ENCODE results near the gene SEC16B.

The SEC16B gene

DNA sequence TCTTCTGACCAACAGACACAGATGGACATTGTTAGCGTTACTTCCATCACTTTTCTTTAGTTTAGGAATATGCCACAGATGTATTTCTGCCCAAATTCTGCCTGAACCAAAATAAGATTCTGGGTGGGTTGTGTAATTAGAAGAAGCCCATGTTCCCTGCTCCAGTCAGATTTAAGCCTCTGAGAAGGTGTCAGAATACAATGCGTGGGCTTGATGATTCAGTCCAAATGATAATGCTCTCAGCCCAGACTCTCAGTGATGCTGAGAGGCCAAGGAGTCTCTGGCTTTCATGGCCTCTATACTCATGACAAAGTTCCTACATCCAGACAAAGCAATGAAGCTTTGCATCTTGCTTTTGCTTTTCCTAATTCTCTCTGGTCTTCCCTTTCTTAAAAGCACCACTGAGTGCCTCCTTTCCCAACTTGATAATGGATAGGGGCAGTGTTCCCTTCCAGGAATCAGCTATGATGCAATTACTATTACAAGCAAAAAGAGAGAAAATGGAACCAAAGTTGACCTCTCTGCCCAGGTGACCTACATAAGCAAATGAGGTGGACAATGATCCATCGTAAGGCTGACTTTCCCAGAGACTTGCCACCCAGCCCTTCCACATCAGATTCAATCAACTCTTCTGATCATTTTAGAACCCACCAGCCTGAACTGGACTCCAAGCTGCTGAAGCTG is 8.8 kb downstream of the SEC16B start:
- Histone ChIP-seq H3K27me3 (ENCODE audit: control insufficient read depth in 5 of 5, insufficient read depth in 4 of 5, low read length in 5 of 5) (no peaks in the 10 kb centered on the region), H3K4me1 (ENCODE audit: control insufficient read depth in 5 of 5, insufficient read depth in 5 of 5, low read length in 5 of 5) (no peaks in the 10 kb centered on the region), H3K9me3 (ENCODE audit: control insufficient read depth in 5 of 5, low read length in 5 of 5) (no peaks in the 10 kb centered on the region), H3K9ac (ENCODE audit: low read length in 5 of 5) (no peak overlapping the region), H3K27ac (ENCODE audit: low read depth, low read length) (no peak overlapping the region), H3K36me3 (ENCODE audit: control insufficient read depth in 5 of 5, insufficient read depth in 5 of 5, low read length in 5 of 5) (peaks cover 12 to 54% (median 50%) of the 10 kb centered on the region in 5 donors), H3K4me3 (ENCODE audit: low read depth in 1 of 5, low read length in 5 of 5) (no peak overlapping the region)

GRCh38 chr1:177959811-177960515 is 9.9 kb downstream of the SEC16B start:
- H3K9me3 ChIP-seq (ENCODE audit: control insufficient read depth in 5 of 5, low read length in 5 of 5), result no peaks in the 10 kb centered on the region
- peaks cover 9 to 47% (median 41%) of the 10 kb centered on the region in 5 donors for H3K36me3 ChIP-seq (ENCODE audit: control insufficient read depth in 5 of 5, insufficient read depth in 5 of 5, low read length in 5 of 5)
- H3K4me3 ChIP-seq (ENCODE audit: low read depth in 1 of 5, low read length in 5 of 5), result no peak overlapping the region
- no peaks in the 10 kb centered on the region for H3K27me3 ChIP-seq (ENCODE audit: control insufficient read depth in 5 of 5, insufficient read depth in 4 of 5, low read length in 5 of 5)
- no peaks in the 10 kb centered on the region for H3K4me1 ChIP-seq (ENCODE audit: control insufficient read depth in 5 of 5, insufficient read depth in 5 of 5, low read length in 5 of 5)
- no peak overlapping the region for H3K9ac ChIP-seq (ENCODE audit: low read length in 5 of 5)
- no peak overlapping the region for H3K27ac ChIP-seq (ENCODE audit: low read depth, low read length)

GRCh38 chr1:177958092-177958491 is 11.8 kb downstream of the SEC16B start:
- Histone ChIP-seq H3K4me1 (ENCODE audit: control insufficient read depth in 5 of 5, insufficient read depth in 5 of 5, low read length in 5 of 5) (no peaks in the 10 kb centered on the region), H3K36me3 (ENCODE audit: control insufficient read depth in 5 of 5, insufficient read depth in 5 of 5, low read length in 5 of 5) (peaks cover 12 to 43% (median 33%) of the 10 kb centered on the region in 5 donors), H3K9me3 (ENCODE audit: control insufficient read depth in 5 of 5, low read length in 5 of 5) (no peaks in the 10 kb centered on the region), H3K4me3 (ENCODE audit: low read depth in 1 of 5, low read length in 5 of 5) (no peak overlapping the region), H3K27ac (ENCODE audit: low read depth, low read length) (no peak overlapping the region), H3K27me3 (ENCODE audit: control insufficient read depth in 5 of 5, insufficient read depth in 4 of 5, low read length in 5 of 5) (no peaks in the 10 kb centered on the region), H3K9ac (ENCODE audit: low read length in 5 of 5) (no peak overlapping the region)

DNA sequence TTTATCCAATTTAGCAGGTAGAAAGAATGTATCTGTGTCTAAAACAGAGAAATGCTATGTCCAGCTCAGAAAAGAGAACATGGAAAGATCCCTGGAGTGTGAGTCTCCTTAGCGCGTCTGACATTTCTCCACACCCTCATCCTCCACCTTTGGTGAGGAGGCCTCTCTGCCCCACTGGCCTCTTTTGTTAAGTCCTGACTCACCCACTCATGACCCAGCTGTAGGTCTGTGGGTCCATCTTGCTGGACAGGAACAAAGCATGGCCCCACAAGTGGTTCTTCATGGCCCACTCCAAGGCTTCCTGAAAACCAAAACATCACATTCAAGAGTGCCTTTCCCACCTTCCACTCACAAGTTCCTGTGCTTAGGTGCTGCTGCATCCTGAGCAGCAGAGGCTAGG is 15.8 kb downstream of the SEC16B start:
- no peaks in the 10 kb centered on the region for H3K4me1 ChIP-seq (ENCODE audit: control insufficient read depth in 5 of 5, insufficient read depth in 5 of 5, low read length in 5 of 5)
- H3K27ac ChIP-seq (ENCODE audit: low read depth, low read length), result no peak overlapping the region
- no peaks in the 10 kb centered on the region for H3K27me3 ChIP-seq (ENCODE audit: control insufficient read depth in 5 of 5, insufficient read depth in 4 of 5, low read length in 5 of 5)
- H3K36me3 ChIP-seq (ENCODE audit: control insufficient read depth in 5 of 5, insufficient read depth in 5 of 5, low read length in 5 of 5), result peaks cover 9 to 34% (median 21%) of the 10 kb centered on the region in 5 donors
- no peak overlapping the region for H3K4me3 ChIP-seq (ENCODE audit: low read depth in 1 of 5, low read length in 5 of 5)
- no peaks in the 10 kb centered on the region for H3K9me3 ChIP-seq (ENCODE audit: control insufficient read depth in 5 of 5, low read length in 5 of 5)
- H3K9ac ChIP-seq (ENCODE audit: low read length in 5 of 5), result no peak overlapping the region

- H3K4me3 ChIP-seq (ENCODE audit: low read depth in 1 of 5, low read length in 5 of 5), result no peak overlapping the region
- H3K9me3 ChIP-seq (ENCODE audit: control insufficient read depth in 5 of 5, low read length in 5 of 5), result no peaks in the 10 kb centered on the region
- H3K4me1 ChIP-seq (ENCODE audit: control insufficient read depth in 5 of 5, insufficient read depth in 5 of 5, low read length in 5 of 5), result no peaks in the 10 kb centered on the region
- no peaks in the 10 kb centered on the region for H3K27me3 ChIP-seq (ENCODE audit: control insufficient read depth in 5 of 5, insufficient read depth in 4 of 5, low read length in 5 of 5)
- no peak overlapping the region for H3K27ac ChIP-seq (ENCODE audit: low read depth, low read length)
- peaks cover 9 to 31% (median 18%) of the 10 kb centered on the region in 5 donors for H3K36me3 ChIP-seq (ENCODE audit: control insufficient read depth in 5 of 5, insufficient read depth in 5 of 5, low read length in 5 of 5)
- no peak overlapping the region for H3K9ac ChIP-seq (ENCODE audit: low read length in 5 of 5)
Measured at GRCh38 chr1:177953549-177953948, 16.3 kb downstream of the SEC16B start.

DNA sequence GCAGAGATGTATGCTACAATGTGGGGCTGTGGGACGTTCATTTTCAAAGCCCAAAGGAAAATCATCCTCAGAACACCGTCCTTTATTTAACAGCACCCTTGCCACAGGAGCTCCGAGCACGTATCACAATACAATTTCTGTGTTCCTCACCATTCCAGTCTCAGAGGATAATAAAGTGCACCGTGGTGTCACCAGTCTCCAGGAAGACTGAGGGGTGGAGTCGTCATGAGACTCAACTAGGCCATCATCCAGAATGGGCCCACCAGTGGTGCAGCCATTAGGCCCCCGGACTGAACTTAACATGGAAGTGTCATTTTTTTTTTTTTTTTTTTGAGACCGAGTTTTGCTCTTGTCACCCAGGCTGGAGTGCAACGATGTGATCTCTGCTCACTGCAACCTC is 17.2 kb downstream of the SEC16B start:
- Histone ChIP-seq H3K27ac (ENCODE audit: low read depth, low read length) (no peak overlapping the region), H3K4me3 (ENCODE audit: low read depth in 1 of 5, low read length in 5 of 5) (no peak overlapping the region), H3K36me3 (ENCODE audit: control insufficient read depth in 5 of 5, insufficient read depth in 5 of 5, low read length in 5 of 5) (peaks cover 7 to 24% (median 10%) of the 10 kb centered on the region in 5 donors), H3K4me1 (ENCODE audit: control insufficient read depth in 5 of 5, insufficient read depth in 5 of 5, low read length in 5 of 5) (no peaks in the 10 kb centered on the region), H3K9me3 (ENCODE audit: control insufficient read depth in 5 of 5, low read length in 5 of 5) (no peaks in the 10 kb centered on the region), H3K27me3 (ENCODE audit: control insufficient read depth in 5 of 5, insufficient read depth in 4 of 5, low read length in 5 of 5) (no peaks in the 10 kb centered on the region), H3K9ac (ENCODE audit: low read length in 5 of 5) (no peak overlapping the region)

- no peaks in the 10 kb centered on the region for H3K4me1 ChIP-seq (ENCODE audit: control insufficient read depth in 5 of 5, insufficient read depth in 5 of 5, low read length in 5 of 5)
- no peaks in the 10 kb centered on the region for H3K27me3 ChIP-seq (ENCODE audit: control insufficient read depth in 5 of 5, insufficient read depth in 4 of 5, low read length in 5 of 5)
- no peak overlapping the region for H3K9ac ChIP-seq (ENCODE audit: low read length in 5 of 5)
- H3K36me3 ChIP-seq (ENCODE audit: control insufficient read depth in 5 of 5, insufficient read depth in 5 of 5, low read length in 5 of 5), result peaks cover 7 to 27% (median 10%) of the 10 kb centered on the region in 5 donors
- H3K9me3 ChIP-seq (ENCODE audit: control insufficient read depth in 5 of 5, low read length in 5 of 5), result no peaks in the 10 kb centered on the region
- H3K4me3 ChIP-seq (ENCODE audit: low read depth in 1 of 5, low read length in 5 of 5), result no peak overlapping the region
- H3K27ac ChIP-seq (ENCODE audit: low read depth, low read length), result no peak overlapping the region
Measured at GRCh38 chr1:177952249-177952648, 17.6 kb downstream of the SEC16B start.

DNA sequence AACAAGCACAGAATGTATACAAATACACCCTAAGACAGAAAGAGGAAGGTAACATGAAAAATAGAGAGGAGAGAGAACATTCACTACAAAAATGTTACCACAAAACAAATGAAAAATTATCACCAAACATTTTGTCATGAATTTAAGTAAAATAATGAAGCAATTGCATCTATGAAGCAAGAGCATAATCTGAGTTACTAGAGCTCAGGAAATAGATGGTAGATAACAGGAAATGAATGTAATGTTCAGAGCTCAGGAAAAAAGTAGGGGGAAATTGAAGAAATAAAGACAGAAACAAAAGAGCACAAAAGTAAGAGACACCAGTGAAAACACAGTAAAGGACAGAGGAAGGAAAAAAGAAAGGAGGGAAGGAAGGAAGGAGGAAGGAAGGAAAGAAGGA is 19.4 kb downstream of the SEC16B start:
- H3K27ac ChIP-seq (ENCODE audit: low read depth, low read length), result no peak overlapping the region
- no peak overlapping the region for H3K9ac ChIP-seq (ENCODE audit: low read length in 5 of 5)
- peaks cover 3 to 42% (median 17%) of the 10 kb centered on the region in 5 donors for H3K36me3 ChIP-seq (ENCODE audit: control insufficient read depth in 5 of 5, insufficient read depth in 5 of 5, low read length in 5 of 5)

DNA sequence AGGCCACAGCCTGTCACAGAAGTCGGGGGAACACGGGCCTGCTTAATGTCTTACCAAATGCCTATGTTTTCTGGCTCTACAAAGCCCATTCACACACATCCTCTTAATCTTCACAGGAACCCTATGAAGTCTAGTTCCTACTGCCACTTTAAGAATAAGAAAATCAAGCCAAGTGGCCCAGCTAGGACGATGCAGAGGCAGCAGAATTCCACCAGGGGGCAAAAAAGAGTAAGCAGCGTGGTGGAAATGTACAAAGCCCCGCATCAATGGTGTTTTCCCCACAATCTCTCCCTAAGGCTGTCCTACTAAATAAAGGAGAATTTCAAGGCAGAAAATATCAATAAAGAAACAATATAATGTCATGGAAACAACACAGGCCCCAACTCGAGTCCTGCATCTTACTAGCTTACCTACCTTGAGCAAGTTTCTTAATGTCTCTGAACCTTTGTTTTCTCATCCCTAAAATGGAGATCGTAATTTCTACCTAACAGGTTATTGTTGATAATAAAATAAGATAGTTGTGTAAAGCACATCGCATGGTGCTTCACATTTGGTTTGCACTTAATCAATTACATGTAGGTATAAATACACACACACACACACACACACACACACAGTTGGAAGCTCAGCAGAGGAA is 21.4 kb downstream of the SEC16B start:
- Histone ChIP-seq H3K27ac (ENCODE audit: low read depth, low read length) (no peak overlapping the region), H3K36me3 (ENCODE audit: control insufficient read depth in 5 of 5, insufficient read depth in 5 of 5, low read length in 5 of 5) (peaks cover 0 to 53% (median 31%) of the 10 kb centered on the region in 5 donors), H3K27me3 (ENCODE audit: control insufficient read depth in 5 of 5, insufficient read depth in 4 of 5, low read length in 5 of 5) (no peaks in the 10 kb centered on the region), H3K4me1 (ENCODE audit: control insufficient read depth in 5 of 5, insufficient read depth in 5 of 5, low read length in 5 of 5) (no peaks in the 10 kb centered on the region), H3K9me3 (ENCODE audit: control insufficient read depth in 5 of 5, low read length in 5 of 5) (no peaks in the 10 kb centered on the region), H3K4me3 (ENCODE audit: low read depth in 1 of 5, low read length in 5 of 5) (no peak overlapping the region), H3K9ac (ENCODE audit: low read length in 5 of 5) (no peak overlapping the region)

More for the DNA sequence above, 19.4 kb downstream of the SEC16B start:
- no peak overlapping the region for H3K4me3 ChIP-seq (ENCODE audit: low read depth in 1 of 5, low read length in 5 of 5)
- H3K4me1 ChIP-seq (ENCODE audit: control insufficient read depth in 5 of 5, insufficient read depth in 5 of 5, low read length in 5 of 5), result no peaks in the 10 kb centered on the region
- no peaks in the 10 kb centered on the region for H3K9me3 ChIP-seq (ENCODE audit: control insufficient read depth in 5 of 5, low read length in 5 of 5)
- no peaks in the 10 kb centered on the region for H3K27me3 ChIP-seq (ENCODE audit: control insufficient read depth in 5 of 5, insufficient read depth in 4 of 5, low read length in 5 of 5)

DNA sequence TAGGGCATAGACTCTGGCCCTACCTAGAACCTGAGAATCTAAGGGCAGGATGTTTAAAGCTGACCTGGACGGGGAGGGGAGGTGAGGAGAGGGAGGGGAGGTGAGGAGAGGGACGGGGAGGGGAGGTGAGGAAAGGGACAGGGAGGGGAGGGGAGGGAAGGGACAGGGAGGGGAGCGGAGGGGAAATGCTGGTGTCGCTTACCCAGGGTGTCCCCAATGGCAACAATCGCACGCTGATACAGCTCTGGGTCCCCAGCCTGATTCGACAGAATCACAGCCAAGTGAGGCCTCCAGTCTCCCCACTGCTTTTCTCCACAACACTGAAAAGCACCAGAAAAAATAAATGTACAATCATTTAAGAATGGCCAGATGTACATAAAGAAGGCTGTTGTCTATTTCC is 22.2 kb downstream of the SEC16B start:
- peaks cover 0 to 52% (median 36%) of the 10 kb centered on the region in 5 donors for H3K36me3 ChIP-seq (ENCODE audit: control insufficient read depth in 5 of 5, insufficient read depth in 5 of 5, low read length in 5 of 5)

More for the DNA sequence above, 22.2 kb downstream of the SEC16B start:
- H3K27ac ChIP-seq (ENCODE audit: low read depth, low read length), result no peak overlapping the region
- H3K9ac ChIP-seq (ENCODE audit: low read length in 5 of 5), result no peak overlapping the region
- H3K4me3 ChIP-seq (ENCODE audit: low read depth in 1 of 5, low read length in 5 of 5), result no peak overlapping the region
- H3K4me1 ChIP-seq (ENCODE audit: control insufficient read depth in 5 of 5, insufficient read depth in 5 of 5, low read length in 5 of 5), result no peaks in the 10 kb centered on the region
- no peaks in the 10 kb centered on the region for H3K9me3 ChIP-seq (ENCODE audit: control insufficient read depth in 5 of 5, low read length in 5 of 5)
- H3K27me3 ChIP-seq (ENCODE audit: control insufficient read depth in 5 of 5, insufficient read depth in 4 of 5, low read length in 5 of 5), result no peaks in the 10 kb centered on the region
